ENCODE results near the gene WEE2. TPM values are rescaled to one million over a fixed set of nuclear protein-coding genes. Genes with fewer than 3 reads are reported as not detected.
A peak's percentile ranks its signal among the peaks of the same experiment; 100 is the strongest.
"Not testable (repeated sequence)": the region's sequence is repeated elsewhere in the genome, so short reads cannot be mapped to it uniquely, and the experiment has no call there.

WEE2 gene
- total RNA-seq, 1 experiment from 2014 or later: 0.76 TPM

DNA sequence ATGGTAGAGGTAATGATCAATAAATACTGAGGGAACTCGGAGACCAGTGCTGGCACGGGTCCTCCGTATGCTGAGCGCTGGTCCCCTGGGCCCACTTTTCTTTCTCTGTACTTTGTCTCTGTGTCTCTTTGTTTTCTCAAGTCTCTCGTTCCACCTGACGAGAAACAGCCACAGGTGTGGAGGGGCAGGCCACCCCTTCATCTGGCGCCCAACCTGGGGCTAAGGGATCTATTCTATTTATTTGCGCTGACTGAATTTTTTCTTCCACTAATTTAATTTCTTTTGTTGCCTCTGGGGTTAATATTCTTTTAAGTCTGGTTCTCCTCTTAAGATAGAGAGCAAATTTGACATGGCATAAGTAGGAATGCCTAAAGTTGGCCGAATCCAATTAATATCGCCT is 43.8 kb downstream of the WEE2 start:
- not testable (repeated sequence) for DNase-seq; H3K4me3 ChIP-seq (ENCODE audit: insufficient read depth, low read depth, low read length); H3K27me3 ChIP-seq (ENCODE audit: control insufficient read depth, insufficient read depth, low read length)
- peaks cover 25% of the 10 kb centered on the region for H3K36me3 ChIP-seq (replicated peaks; ENCODE audit: control insufficient read depth, insufficient read depth, low read length)

DNA sequence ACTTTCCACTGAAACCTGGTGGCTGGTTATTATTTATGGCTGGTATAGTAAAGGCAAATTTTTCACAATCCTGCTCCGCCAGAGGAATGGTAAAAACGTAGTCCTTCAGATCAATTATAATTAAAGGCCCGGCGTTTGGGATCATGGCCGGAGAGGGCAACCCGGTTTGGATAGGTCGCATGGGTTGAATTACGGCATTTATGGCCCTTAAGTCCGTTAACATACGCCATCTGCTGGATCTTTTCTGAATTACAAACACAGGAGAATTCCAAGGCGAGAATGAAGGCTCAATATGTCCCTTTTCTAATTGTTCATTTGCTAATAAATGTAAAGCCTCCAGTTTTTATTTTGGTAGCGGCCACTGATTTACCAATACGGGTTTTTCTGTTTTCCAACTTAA is 44.5 kb downstream of the WEE2 start:
- Histone ChIP-seq H3K36me3 (replicated peaks; ENCODE audit: control insufficient read depth, insufficient read depth, low read length) (peaks cover 23% of the 10 kb centered on the region), H3K4me3 (ENCODE audit: insufficient read depth, low read depth, low read length) (no peak overlapping the region), H3K27me3 (ENCODE audit: control insufficient read depth, insufficient read depth, low read length) (no peaks in the 10 kb centered on the region)
- peak; percentile 41 for DNase-seq

DNA sequence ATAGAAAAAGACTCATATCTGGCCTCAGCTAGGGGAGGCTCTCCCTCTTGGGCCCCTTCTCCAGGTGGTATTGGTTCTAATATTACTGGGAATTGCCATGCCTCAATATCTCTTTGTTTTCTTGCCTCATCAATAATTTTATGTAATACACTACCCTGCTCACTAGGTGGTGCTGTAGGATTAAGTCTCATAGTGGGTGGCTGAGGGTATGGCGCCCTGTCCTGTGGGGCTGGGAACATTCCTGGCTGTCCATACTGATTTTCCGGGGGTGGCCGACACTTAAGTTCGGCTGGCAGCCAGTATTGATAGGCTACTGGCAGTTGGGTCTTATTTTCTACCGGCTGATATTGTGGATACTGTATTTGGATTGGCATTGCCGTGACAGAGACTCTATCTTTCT is 46.8 kb downstream of the WEE2 start:
- H3K27me3 ChIP-seq (ENCODE audit: control insufficient read depth, insufficient read depth, low read length): no peaks in the 10 kb centered on the region
- no peak overlapping the region for H3K4me3 ChIP-seq (ENCODE audit: insufficient read depth, low read depth, low read length)
- peak; percentile 59 for DNase-seq
- peaks cover 20% of the 10 kb centered on the region for H3K36me3 ChIP-seq (replicated peaks; ENCODE audit: control insufficient read depth, insufficient read depth, low read length)

DNA sequence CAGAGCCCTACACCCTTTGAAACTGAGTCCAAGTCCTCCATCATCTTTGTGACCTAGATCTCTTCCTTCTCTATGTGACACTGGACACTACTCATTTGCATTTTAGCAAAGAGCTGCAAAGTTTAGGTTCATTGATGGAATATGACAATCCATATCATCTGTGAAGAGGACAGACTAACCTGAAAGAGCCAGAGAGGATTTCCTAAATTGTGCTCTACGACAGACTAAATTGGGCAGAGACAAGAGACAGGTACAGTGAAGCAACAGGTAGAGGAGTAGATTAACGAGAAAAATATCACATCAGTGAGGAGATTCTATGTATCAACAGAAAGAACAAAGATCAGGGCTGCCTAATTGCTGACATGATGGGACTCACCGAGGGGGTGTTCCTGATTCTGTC is 55.6 kb downstream of the WEE2 start, which contains the start of gene TAS2R3:
TSS of gene TAS2R3 (plus strand) at position 301 of the 400 bp plus-strand sequence. CDS start at position 363, 62 bp downstream.
- H3K36me3 ChIP-seq (replicated peaks; ENCODE audit: control insufficient read depth, insufficient read depth, low read length): peaks cover 2% of the 10 kb centered on the region
- no peak for DNase-seq
- no peak within 1 kb of the TSS for H3K4me3 ChIP-seq (ENCODE audit: insufficient read depth, low read depth, low read length)
- no peaks in the 10 kb centered on the region for H3K27me3 ChIP-seq (ENCODE audit: control insufficient read depth, insufficient read depth, low read length)

DNA sequence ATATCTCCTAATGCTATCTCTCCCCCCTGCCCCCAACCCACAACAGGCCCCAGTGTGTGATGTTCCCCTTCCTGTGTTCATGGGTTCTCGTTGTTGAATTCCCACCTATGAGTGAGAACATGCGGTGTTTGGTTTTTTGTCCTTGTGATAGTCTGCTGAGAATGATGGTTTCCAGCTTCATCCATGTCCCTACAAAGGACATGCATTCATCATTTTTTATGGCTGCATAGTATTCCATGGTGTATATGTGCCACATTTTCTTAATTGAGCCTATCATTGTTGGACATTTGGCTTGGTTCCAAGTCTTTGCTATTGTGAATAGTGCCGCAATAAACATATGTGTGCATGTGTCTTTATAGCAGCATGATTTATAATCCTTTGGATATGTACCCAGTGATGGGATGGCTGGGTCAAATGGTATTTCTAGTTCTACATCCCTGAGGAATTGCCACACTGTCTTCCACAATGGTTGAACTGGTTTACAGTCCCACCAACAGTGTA is 62.0 kb downstream of the WEE2 start:
- not testable (repeated sequence) for DNase-seq; H3K36me3 ChIP-seq (replicated peaks; ENCODE audit: control insufficient read depth, insufficient read depth, low read length); H3K4me3 ChIP-seq (ENCODE audit: insufficient read depth, low read depth, low read length); H3K27me3 ChIP-seq (ENCODE audit: control insufficient read depth, insufficient read depth, low read length)

DNA sequence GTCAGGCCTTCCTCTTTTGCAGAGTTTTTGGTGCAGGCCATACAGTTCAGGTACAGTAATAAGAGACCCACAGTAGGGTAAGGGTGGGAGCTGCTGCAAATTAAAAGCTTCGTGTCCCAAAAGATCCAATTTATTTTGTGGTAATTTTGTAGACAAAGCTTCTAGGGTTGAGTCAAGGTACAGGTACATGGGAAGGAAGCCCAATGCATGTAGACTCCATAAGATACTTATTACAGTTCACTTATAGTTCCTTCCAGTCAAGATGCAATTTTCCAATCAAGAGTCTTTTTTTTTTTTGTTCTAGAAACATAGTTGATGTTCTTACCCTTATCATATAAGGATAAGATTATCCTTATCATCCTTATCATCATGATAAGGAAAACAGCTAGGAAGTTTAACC is 68.2 kb downstream of the WEE2 start, which contains the start of gene TAS2R4:
TSS of gene TAS2R4 (plus strand) at position 301 of the 400 bp plus-strand sequence. CDS start 1,815 bp downstream, outside the sequence.
- no peak for DNase-seq
- Histone ChIP-seq H3K4me3 (ENCODE audit: insufficient read depth, low read depth, low read length) (no peak within 1 kb of the TSS), H3K27me3 (ENCODE audit: control insufficient read depth, insufficient read depth, low read length) (no peaks in the 10 kb centered on the region), H3K36me3 (replicated peaks; ENCODE audit: control insufficient read depth, insufficient read depth, low read length) (peaks cover 3% of the 10 kb centered on the region)

Other genes starting within 250 kb of the WEE2 start
- gene AGK, start 156.9 kb upstream of the WEE2 start, total RNA-seq (2014; rRNA removed; shearing (Covaris generic)): 49.1 and 59.9 TPM in 2 replicates
- 13.4 and 18.0 TPM in 2 replicates for gene DENND11, start 6.2 kb upstream of the WEE2 start, total RNA-seq (2014; rRNA removed; shearing (Covaris generic))
- gene SSBP1, start 30.0 kb downstream of the WEE2 start, total RNA-seq (2014; rRNA removed; shearing (Covaris generic)): 165 and 173 TPM in 2 replicates
- 0.67 and 0.69 TPM in 2 replicates for gene TAS2R3, start 55.7 kb downstream of the WEE2 start, total RNA-seq (2014; rRNA removed; shearing (Covaris generic))
- 0.17 and 0.63 TPM in 2 replicates for gene TAS2R4, start 68.3 kb downstream of the WEE2 start, total RNA-seq (2014; rRNA removed; shearing (Covaris generic))
- 0.24 and 0.70 TPM in 2 replicates for gene TAS2R5, start 81.9 kb downstream of the WEE2 start, total RNA-seq (2014; rRNA removed; shearing (Covaris generic))
- not detected in 2 replicates for gene PRSS37, start 133.1 kb downstream of the WEE2 start, total RNA-seq (2014; rRNA removed; shearing (Covaris generic))
- not detected in 2 replicates for gene OR9A4, start 208.0 kb downstream of the WEE2 start, total RNA-seq (2014; rRNA removed; shearing (Covaris generic))
- gene CLEC5A, start 238.6 kb downstream of the WEE2 start, total RNA-seq (2014; rRNA removed; shearing (Covaris generic)): not detected in 2 replicates